WI38 (cell line): ENCODE results near the gene MAJIN.

ENCODE experiments used
- H3K4me3 ChIP-seq: 2 replicates; pipeline ENCODE4 v1.5.1; 2011; ENCODE audit warnings: low read depth, mild to moderate bottlenecking, control low read depth, low read length
- CTCF ChIP-seq: IDR thresholded peaks from 2 replicates; pipeline ENCODE4 v1.5.1; 2012; ENCODE audit warnings: low read depth, mild to moderate bottlenecking, control low read depth, low read length

Gene MAJIN

GRCh38 chr11:64931290-64931689, 40.6 kb downstream of the MAJIN start:
- H3K4me3 ChIP-seq, result no peak overlapping the region
- no peak for TF ChIP-seq CTCF

- no peak for TF ChIP-seq CTCF
Observed at GRCh38 chr11:64930340-64930739, 41.6 kb downstream of the MAJIN start.

GRCh38 chr11:64929625-64930024, 42.3 kb downstream of the MAJIN start:
- no peak for TF ChIP-seq CTCF
- H3K4me3 ChIP-seq, result no peak overlapping the region

More at GRCh38 chr11:64930340-64930739, 41.6 kb downstream of the MAJIN start:
- H3K4me3 ChIP-seq, result no peak overlapping the region

- TF ChIP-seq CTCF, result no peak
- no peak overlapping the region for H3K4me3 ChIP-seq
Observed at GRCh38 chr11:64928957-64929356, 43.0 kb downstream of the MAJIN start.

GRCh38 chr11:64926689-64927088, 45.2 kb downstream of the MAJIN start:
- H3K4me3 ChIP-seq, result no peak overlapping the region
- no peak for TF ChIP-seq CTCF

- no peak for TF ChIP-seq CTCF
- peak overlapping the region; percentile 93 for H3K4me3 ChIP-seq
Observed at GRCh38 chr11:64925536-64926436, 46.1 kb downstream of the MAJIN start.

GRCh38 chr11:64924910-64925284, 47.0 kb downstream of the MAJIN start:
- peak overlapping the region; percentile 93 for H3K4me3 ChIP-seq
- TF ChIP-seq CTCF, result no peak
